Neural crest cell (in vitro differentiated cells): ENCODE data around the gene EQTN. TPM values are rescaled to one million over a fixed set of nuclear protein-coding genes. Genes with fewer than 3 reads are reported as not detected.

ENCODE experiments used
- DNase-seq: peaks from one replicate; pipeline ENCODE4 v3.0.0; 2021; ENCODE audit warnings: low read depth, mixed read lengths, low spot score
- H3K27ac Mint-ChIP-seq: one replicate; pipeline ENCODE4 v1.8.0; 2021; ENCODE audit warnings: mild to moderate bottlenecking, mixed read lengths; ENCODE audit not compliant: unreplicated experiment
- H3K27me3 Mint-ChIP-seq: 2 replicates; pipeline ENCODE4 v1.8.0; 2021; ENCODE audit warnings: low read depth, mild to moderate bottlenecking, mixed read lengths
- H3K36me3 Mint-ChIP-seq: 2 replicates; pipeline ENCODE4 v1.8.0; 2021; ENCODE audit warnings: low read depth, mild to moderate bottlenecking, mixed read lengths
- H3K4me1 Mint-ChIP-seq: 2 replicates; pipeline ENCODE4 v1.8.0; 2021; ENCODE audit warnings: mixed read lengths
- H3K4me3 Mint-ChIP-seq: one replicate; pipeline ENCODE4 v1.8.0; 2021; ENCODE audit warnings: mild to moderate bottlenecking, mixed read lengths
- H3K9me3 Mint-ChIP-seq: 2 replicates; pipeline ENCODE4 v1.8.0; 2021; ENCODE audit warnings: mixed read lengths
- CTCF ChIP-seq: fragments of 200-600 bp; sonication (generic); conservative IDR thresholded peaks from 2 replicates; pipeline ENCODE4 v1.5.0; 2021; ENCODE audit warnings: antibody characterized with exemption, mild to moderate bottlenecking
- total RNA-seq: library from RNA; stranded (reverse); gene quantifications from 2 replicates; pipeline ENCODE4 v1.2.1, GENCODE V29; 2021

Gene EQTN
- total RNA-seq, 1 donor from 2014 or later = 0.40 TPM

GRCh38 chr9:27273186-27273585 is 23.8 kb downstream of the EQTN start:
- Mint-ChIP-seq H3K4me1 (peaks cover 4% of the 10 kb centered on the region), H3K9me3 (no peaks in the 10 kb centered on the region), H3K27ac (no peak overlapping the region), H3K27me3 (no peaks in the 10 kb centered on the region), H3K4me3 (no peak overlapping the region), H3K36me3 (no peaks in the 10 kb centered on the region)
- no peak for TF ChIP-seq CTCF
- no peak for DNase-seq

GRCh38 chr9:27272103-27272502 is 24.8 kb downstream of the EQTN start:
- Mint-ChIP-seq H3K27ac (no peak overlapping the region), H3K36me3 (no peaks in the 10 kb centered on the region), H3K4me1 (peaks cover 4% of the 10 kb centered on the region), H3K4me3 (no peak overlapping the region), H3K27me3 (no peaks in the 10 kb centered on the region), H3K9me3 (no peaks in the 10 kb centered on the region)
- no peak for TF ChIP-seq CTCF
- no peak for DNase-seq

- Mint-ChIP-seq H3K27me3 (no peaks in the 10 kb centered on the region), H3K36me3 (no peaks in the 10 kb centered on the region), H3K4me3 (no peak overlapping the region), H3K27ac (no peak overlapping the region), H3K9me3 (no peaks in the 10 kb centered on the region), H3K4me1 (no peaks in the 10 kb centered on the region)
- TF ChIP-seq CTCF = no peak
- no peak for DNase-seq
Measured at GRCh38 chr9:27261517-27262211, 35.3 kb downstream of the EQTN start.

- no peak overlapping the region for H3K4me3 Mint-ChIP-seq
- no peak overlapping the region for H3K27ac Mint-ChIP-seq
- DNase-seq = no peak
- H3K27me3 Mint-ChIP-seq = no peaks in the 10 kb centered on the region
- no peaks in the 10 kb centered on the region for H3K36me3 Mint-ChIP-seq
- no peaks in the 10 kb centered on the region for H3K4me1 Mint-ChIP-seq
- H3K9me3 Mint-ChIP-seq = peaks cover 4% of the 10 kb centered on the region
- no peak for TF ChIP-seq CTCF
Measured at GRCh38 chr9:27260789-27261516, 36.0 kb downstream of the EQTN start.

- H3K9me3 Mint-ChIP-seq = peaks cover 4% of the 10 kb centered on the region
- TF ChIP-seq CTCF = no peak
- H3K4me1 Mint-ChIP-seq = no peaks in the 10 kb centered on the region
- no peak overlapping the region for H3K4me3 Mint-ChIP-seq
- DNase-seq = no peak
- H3K36me3 Mint-ChIP-seq = peaks cover 2% of the 10 kb centered on the region
- H3K27ac Mint-ChIP-seq = no peak overlapping the region
- no peaks in the 10 kb centered on the region for H3K27me3 Mint-ChIP-seq
Measured at GRCh38 chr9:27258662-27259061, 38.3 kb downstream of the EQTN start.
